H1 (cell line): Measurements from ENCODE around the gene MRFAP1. TPM values are rescaled to one million over a fixed set of nuclear protein-coding genes. Genes with fewer than 3 reads are reported as not detected.
A peak's percentile ranks its signal among the peaks of the same experiment; 100 is the strongest.

ENCODE experiments used
- ASH2L ChIP-seq: fragments of 200-600, 300-600 bp; sonication (generic); IDR thresholded peaks from one replicate; pipeline ENCODE4 v1.7.1; 2017; ENCODE audit warnings: low read length
- ATF3 ChIP-seq: IDR thresholded peaks from 2 replicates; pipeline ENCODE4 v1.6.1; 2011; ENCODE audit warnings: low read depth, mild to moderate bottlenecking, low read length; ENCODE audit not compliant: insufficient read depth
- EZH2 ChIP-seq: fragments of 200-600 bp; sonication (generic); IDR thresholded peaks from 2 replicates; pipeline ENCODE4 v1.7.1; 2012; ENCODE audit warnings: low read depth, mild to moderate bottlenecking, moderate library complexity, low read length, inconsistent platforms; ENCODE audit not compliant: severe bottlenecking
- GABPA ChIP-seq: IDR thresholded peaks from 2 replicates; pipeline ENCODE4 v1.6.1; 2011; ENCODE audit warnings: mild to moderate bottlenecking, low read length, moderate library complexity, borderline replicate concordance; ENCODE audit not compliant: insufficient read depth
- HDAC6 ChIP-seq: IDR thresholded peaks from one replicate; pipeline ENCODE4 v1.7.1; 2012; ENCODE audit warnings: low read depth, mild to moderate bottlenecking, inconsistent platforms, low read length, moderate library complexity
- KDM4A ChIP-seq: IDR thresholded peaks from one replicate; pipeline ENCODE4 v1.7.1; 2012; ENCODE audit warnings: low read depth, mild to moderate bottlenecking, moderate library complexity, low read length, inconsistent platforms; ENCODE audit not compliant: severe bottlenecking
- KDM5A ChIP-seq: fragments of 200-600 bp; IDR thresholded peaks from 2 replicates; pipeline ENCODE4 v1.7.1; 2012; ENCODE audit warnings: mild to moderate bottlenecking, low read length, inconsistent platforms, mixed read lengths
- MAFK ChIP-seq: IDR thresholded peaks from 2 replicates; pipeline ENCODE4 v1.6.1; 2012; ENCODE audit warnings: low read depth, mild to moderate bottlenecking, improper control_type of control experiment, low read length
- PHF8 ChIP-seq: fragments of 200-600 bp; sonication (generic); conservative IDR thresholded peaks from 2 replicates; pipeline ENCODE4 v1.7.1; 2012; ENCODE audit warnings: low read depth, mild to moderate bottlenecking, inconsistent platforms, low read length, moderate library complexity
- POLR2A ChIP-seq, 2 experiments: IDR thresholded peaks; 1 replicate in 1 of 2; 2 replicates in 1 of 2; pipeline ENCODE4 v1.6.1; 2011; ENCODE audit warnings: low read depth in 2 of 2, low read length in 2 of 2, mild to moderate bottlenecking in 2 of 2; ENCODE audit errors: control extremely low read depth in 1 of 2
- POLR2AphosphoS5 ChIP-seq: IDR thresholded peaks from 2 replicates; pipeline ENCODE4 v1.6.1; 2011; ENCODE audit warnings: low read depth, low read length
- RAD21 ChIP-seq, 2 experiments: IDR thresholded peaks in 1 of 2; conservative IDR thresholded peaks in 1 of 2; 2 replicates each; pipeline ENCODE4 v1.6.1; 2011; ENCODE audit warnings: low read depth in 2 of 2, low read length in 2 of 2, improper control_type of control experiment in 1 of 2, inconsistent platforms in 1 of 2, mild to moderate bottlenecking in 1 of 2, moderate library complexity in 1 of 2
- SAP30 ChIP-seq: fragments of 300-600 bp; sonication (generic); IDR thresholded peaks from 2 replicates; pipeline ENCODE4 v1.7.1; 2012; ENCODE audit warnings: low read length, moderate library complexity, mild to moderate bottlenecking, inconsistent platforms; ENCODE audit not compliant: insufficient read depth, insufficient replicate concordance
- SIN3A ChIP-seq, 2 experiments: IDR thresholded peaks in 1 of 2; conservative IDR thresholded peaks in 1 of 2; 2 replicates each; pipeline ENCODE4 v1.6.1; 2011 to 2012; ENCODE audit warnings: low read length in 2 of 2, improper control_type of control experiment in 1 of 2, low read depth in 1 of 2, mild to moderate bottlenecking in 1 of 2
- SIRT6 ChIP-seq: IDR thresholded peaks from one replicate; pipeline ENCODE4 v1.7.1; 2012; ENCODE audit warnings: low read length, inconsistent platforms
- SIX5 ChIP-seq: IDR thresholded peaks from 2 replicates; pipeline ENCODE4 v1.6.1; 2011; ENCODE audit warnings: mild to moderate bottlenecking, low read depth, low read length
- SRF ChIP-seq: IDR thresholded peaks from 2 replicates; pipeline ENCODE4 v1.6.1; 2011; ENCODE audit warnings: mild to moderate bottlenecking, low read depth, low read length, moderate library complexity
- TAF1 ChIP-seq: IDR thresholded peaks from 2 replicates; pipeline ENCODE4 v1.6.1; 2011; ENCODE audit warnings: mild to moderate bottlenecking, low read depth, low read length
- TAF7 ChIP-seq: optimal IDR thresholded peaks from 2 replicates; pipeline ENCODE3; 2011; ENCODE audit warnings: low read depth, mild to moderate bottlenecking, inconsistent platforms, low read length, moderate library complexity, borderline replicate concordance
- TBP ChIP-seq: IDR thresholded peaks from 2 replicates; pipeline ENCODE4 v1.6.1; 2011; ENCODE audit warnings: low read depth, low read length, improper control_type of control experiment
- TEAD4 ChIP-seq: IDR thresholded peaks from 2 replicates; pipeline ENCODE4 v1.6.1; 2012; ENCODE audit warnings: low read depth, low read length, inconsistent platforms, mixed read lengths
- USF2 ChIP-seq: IDR thresholded peaks from 2 replicates; pipeline ENCODE4 v1.6.1; 2011; ENCODE audit warnings: low read length, improper control_type of control experiment
- polyA plus RNA-seq, 7 experiments: library from polyadenylated mRNA; depleted of rRNA in 3 of 7; stranded (reverse) in 5 of 7; unstranded in 2 of 7; fragments of >200 nt in 5 of 7; fragments of 200-250 nt in 2 of 7; gene quantifications; 1 replicate in 5 of 7; 2 replicates in 1 of 7; 4 replicates in 1 of 7; pipeline versions ENCODE4 v1.2.1 to v1.2.3, GENCODE V29; 2011 to 2013; ENCODE audit warnings: missing spikeins in 2 of 7, mixed read lengths in 2 of 7
- total RNA-seq: library from RNA; stranded (reverse); fragmentation: NEBNext Ultra II Directional; extraction: Animal tissue kit (Norgen Biotek cat#: 25700); gene quantifications from 2 replicates; pipeline ENCODE4 v1.2.1, GENCODE V29; 2021

The MRFAP1 gene
- total and polyA plus RNA-seq, 2 of the 8 experiments (the other 6 are each of a cell fraction or from before 2014, with no cell fraction given): 108 to 307 TPM

GRCh38 chr4:6640292-6641163 is at the start of gene MRFAP1 (continued):
- TF ChIP-seq USF2 (0 out of 2 replicates have a peak, but pooled peaks have one; percentile 6), POLR2A (IDR thresholded peaks at IDR 0.05; ENCODE audit: control extremely low read depth in 1 of 2, low read depth in 2 of 2, low read length in 2 of 2) (peak; percentile 74 to 84), PHF8 (peak; percentile 86), KDM5A (peak; percentile 62; the same call in 1 of the 2 replicates), SRF (no peak), TAF1 (peak; percentile 99), POLR2AphosphoS5 (peak; percentile 81), KDM4A (peak; percentile 53), SIRT6 (no peak), RAD21 (IDR thresholded peaks at IDR 0.05 in 1 of 2, conservative IDR thresholded peaks at IDR 0.05 in 1 of 2; ENCODE audit: low read depth in 2 of 2, low read length in 2 of 2) (no peak), TBP (peak; percentile 91), MAFK (no peak), SAP30 (no peak), GABPA (no peak), TEAD4 (no peak), SIX5 (no peak), HDAC6 (no peak), TAF7 (peak; percentile 97), SIN3A (conservative IDR thresholded peaks at IDR 0.05 in 1 of 2, IDR thresholded peaks at IDR 0.05 in 1 of 2; ENCODE audit: low read depth in 1 of 2, low read length in 2 of 2) (peak; percentile 18 to 73; a peak in 2 of 4 replicates), EZH2 (no peak), ASH2L (peak; percentile 81), ATF3 (peak; percentile 94)
